Hematopoietic multipotent progenitor cell treated with erythropoietin and hydrocortisone succinate and interleukin-3 and kit ligand, for 8 days (in vitro differentiated cells): Measurements from ENCODE around the gene AUTS2.
A peak's percentile ranks its signal among the peaks of the same experiment; 100 is the strongest.
"Not testable (repeated sequence)": the region's sequence is repeated elsewhere in the genome, so short reads cannot be mapped to it uniquely, and the experiment has no call there.

Experiments used
- DNase-seq: peaks from one replicate; pipeline ENCODE4 v3.0.0-alpha.2; 2015

Gene AUTS2

DNA sequence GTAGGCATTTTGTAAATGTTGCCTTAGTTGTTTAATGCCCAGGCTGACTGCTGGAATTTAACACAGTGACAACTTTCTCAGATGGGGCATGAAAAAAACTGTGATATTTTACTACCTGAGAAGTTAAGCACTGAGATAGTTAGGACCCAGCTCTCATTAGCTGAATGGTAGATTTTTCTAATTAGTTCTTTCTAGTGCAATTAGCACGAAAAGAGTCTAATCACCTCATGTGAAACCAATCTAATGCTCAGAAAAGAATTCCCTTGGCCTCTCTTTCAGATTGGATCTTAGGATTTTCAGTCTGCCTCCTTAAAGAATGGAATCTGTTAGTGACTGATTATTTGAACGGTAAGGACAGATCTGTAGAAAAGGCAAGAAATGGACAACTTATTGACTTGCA lies 743.2 kb downstream of the AUTS2 start:
- DNase-seq: no peak

DNA sequence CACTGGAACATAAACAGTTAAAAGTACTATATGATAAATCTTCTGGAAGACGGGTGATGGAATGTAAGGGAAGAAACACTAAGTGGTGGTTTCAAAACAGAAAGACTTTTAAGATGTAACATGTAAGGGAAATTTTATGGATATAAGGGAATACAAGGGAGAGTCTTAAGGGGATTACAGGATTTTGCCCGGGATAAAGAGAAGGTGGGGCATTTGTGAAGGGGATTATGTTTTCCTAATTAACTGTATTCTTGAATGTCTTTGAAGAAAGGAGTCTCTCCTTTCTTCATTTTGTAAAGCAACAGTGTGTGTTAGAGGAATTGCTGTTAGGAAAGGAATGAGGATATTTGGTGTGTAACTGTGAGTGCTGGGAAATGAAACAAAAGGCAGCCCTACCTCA lies 745.2 kb downstream of the AUTS2 start:
- DNase-seq: no peak

DNA sequence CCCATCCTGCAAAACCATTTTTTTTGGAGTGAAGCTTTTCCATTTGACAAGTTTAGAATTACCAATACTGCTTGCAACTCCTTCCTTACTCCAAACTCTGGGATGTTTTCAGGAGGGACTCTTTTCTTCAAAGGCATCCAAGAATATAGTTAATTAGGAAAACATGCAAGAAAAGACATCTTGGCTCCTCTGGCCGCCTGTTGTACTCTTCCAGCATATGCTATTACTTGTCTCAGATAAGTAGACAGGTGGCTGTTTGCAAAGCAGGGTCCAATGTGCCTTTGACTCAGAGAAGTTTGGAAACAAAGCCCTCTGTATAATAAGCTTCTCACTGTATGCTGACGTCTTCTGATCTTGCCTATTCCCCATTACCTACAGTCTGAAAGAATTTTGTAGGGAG lies 746.5 kb downstream of the AUTS2 start:
- no peak for DNase-seq

DNA sequence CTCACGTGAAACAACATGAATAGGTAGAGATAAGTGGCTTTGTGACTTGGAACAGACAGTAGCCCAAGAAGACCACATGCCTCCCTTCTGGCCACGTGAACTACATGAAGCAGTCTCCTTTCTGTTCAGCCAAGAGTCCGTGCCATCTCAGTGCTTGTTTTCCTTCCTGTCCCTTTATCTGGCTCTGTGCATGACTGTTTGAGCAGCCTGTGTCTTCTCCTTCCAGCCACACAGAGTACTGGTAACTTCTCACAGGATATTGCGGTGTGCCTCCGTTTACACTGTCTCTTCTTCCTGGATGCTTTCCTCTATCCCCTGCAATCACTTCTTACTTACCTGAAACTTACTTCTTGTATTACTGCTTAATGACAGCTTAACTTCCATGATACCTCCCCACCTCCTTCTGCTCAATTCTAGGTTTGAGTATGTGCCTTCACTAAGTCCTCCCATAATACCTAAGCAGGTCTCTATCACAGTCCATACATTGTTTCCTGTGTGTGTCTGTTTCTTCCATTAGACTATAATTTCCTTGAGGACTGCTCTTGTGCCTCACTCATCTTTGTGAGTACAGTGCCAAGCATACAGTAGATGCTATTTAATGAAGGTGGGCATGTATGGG lies 748.7 kb downstream of the AUTS2 start:
- no peak for DNase-seq

DNA sequence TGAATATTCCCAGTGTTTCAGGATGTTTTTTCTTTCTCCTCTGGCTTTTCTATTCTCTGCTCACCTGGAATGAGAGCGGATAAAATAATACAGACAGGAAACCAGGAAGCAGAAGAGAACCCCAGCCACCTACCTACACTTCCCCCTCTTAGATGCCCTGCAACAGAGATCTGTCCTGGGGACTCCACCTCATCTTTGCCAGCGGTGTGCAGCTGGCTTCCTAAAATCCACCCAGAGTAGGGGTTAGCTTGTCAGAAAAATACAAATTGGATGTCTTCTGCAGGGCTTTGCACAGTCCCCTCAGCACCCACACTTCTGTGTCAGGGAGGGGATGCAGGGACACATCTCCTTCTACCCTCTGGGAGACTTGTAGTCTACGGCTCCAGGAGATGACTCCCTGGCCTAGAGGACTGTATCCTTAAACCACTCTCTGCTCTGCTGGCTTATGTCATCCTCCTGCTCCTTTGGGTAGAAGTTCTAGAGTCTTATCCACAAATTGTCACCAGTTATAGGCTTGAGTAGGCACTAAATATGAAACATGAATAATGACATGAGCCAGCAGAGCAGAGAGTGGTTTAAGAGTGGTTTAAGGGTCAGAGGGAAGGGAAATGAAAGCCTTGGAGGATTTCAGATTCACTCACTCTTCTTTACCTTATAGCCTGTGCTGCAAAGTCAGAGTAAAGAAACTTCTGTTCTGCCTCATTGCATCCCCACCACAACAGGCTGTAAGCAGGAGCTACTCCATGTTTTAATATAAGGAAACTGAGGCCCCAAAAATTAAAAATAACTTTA lies 749.4 kb downstream of the AUTS2 start:
- no peak for DNase-seq

DNA sequence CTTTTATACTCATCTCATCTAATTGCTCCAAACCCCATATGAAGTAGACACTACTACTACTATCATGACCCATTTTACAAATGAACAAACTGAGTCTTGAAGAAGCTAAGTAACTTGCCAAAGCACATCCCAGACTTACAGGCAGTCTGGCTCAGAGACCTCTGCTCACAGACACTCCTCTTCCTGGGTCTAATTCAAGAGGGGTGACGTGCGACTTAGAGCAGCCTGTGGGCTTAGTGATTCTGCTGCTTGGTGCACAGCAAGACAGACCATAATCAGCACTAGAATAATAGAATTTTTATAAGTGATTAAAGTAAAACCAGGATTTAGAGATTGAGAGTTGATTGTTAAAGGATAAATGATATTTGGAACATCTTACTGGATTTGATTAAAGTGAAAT lies 750.8 kb downstream of the AUTS2 start:
- DNase-seq: no peak

DNA sequence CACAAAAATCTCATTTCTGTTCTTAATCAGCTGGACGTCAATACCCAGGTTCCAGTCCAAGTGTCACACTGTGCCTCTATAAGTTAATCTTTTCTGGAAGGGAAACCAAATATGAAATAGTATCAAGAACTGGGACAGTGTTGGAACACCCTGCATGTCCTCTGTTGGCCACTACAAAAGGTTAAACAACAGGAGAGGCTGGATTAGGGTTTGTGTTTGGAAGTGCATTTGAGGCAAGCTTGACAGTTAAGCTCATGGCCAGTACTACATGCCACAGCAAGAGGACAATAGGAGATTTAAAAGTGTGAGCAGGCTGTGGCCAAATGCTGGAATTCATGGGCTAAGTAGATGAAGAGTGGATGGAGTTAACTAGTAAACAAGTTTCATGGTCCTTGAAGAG lies 751.5 kb downstream of the AUTS2 start:
- no peak for DNase-seq

DNA sequence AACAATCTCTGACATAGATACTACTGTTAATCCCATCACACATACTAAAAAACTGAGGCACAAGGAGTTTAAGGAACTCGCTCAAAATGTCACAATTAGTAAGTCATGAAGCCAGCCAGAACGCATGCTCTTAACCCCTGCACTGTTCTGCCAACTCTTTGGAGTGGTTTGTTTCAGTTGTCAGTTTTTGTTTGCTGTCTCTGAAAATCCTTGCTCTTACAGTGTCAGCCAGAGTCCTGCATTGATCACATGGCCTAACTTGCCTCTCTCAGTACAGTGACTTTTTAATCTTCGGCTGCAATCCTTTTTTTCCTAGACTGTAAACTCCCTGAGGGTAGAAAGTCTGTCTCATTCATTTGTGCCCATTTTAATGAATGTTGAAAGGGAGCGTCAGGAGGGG lies 753.8 kb downstream of the AUTS2 start:
- DNase-seq: no peak

DNA sequence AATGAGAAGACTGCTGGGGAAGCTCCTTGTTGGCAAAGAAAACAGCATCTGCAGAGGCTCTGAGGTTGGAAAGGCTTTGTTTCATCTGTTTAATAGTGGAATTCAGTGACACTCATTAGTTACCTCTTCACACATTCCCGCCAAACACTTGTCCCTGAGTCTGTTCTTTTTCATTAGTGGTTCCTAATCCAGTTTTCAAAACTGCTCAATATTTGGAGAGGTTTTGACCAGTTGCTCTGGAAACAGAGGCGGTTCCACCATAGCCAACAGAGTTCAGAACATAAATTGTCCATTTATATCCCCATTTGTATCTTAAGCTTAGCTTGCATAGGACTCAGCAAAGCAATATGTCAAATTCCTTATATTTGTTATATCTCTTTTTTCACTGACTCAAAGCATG lies 754.6 kb downstream of the AUTS2 start:
- no peak for DNase-seq

DNA sequence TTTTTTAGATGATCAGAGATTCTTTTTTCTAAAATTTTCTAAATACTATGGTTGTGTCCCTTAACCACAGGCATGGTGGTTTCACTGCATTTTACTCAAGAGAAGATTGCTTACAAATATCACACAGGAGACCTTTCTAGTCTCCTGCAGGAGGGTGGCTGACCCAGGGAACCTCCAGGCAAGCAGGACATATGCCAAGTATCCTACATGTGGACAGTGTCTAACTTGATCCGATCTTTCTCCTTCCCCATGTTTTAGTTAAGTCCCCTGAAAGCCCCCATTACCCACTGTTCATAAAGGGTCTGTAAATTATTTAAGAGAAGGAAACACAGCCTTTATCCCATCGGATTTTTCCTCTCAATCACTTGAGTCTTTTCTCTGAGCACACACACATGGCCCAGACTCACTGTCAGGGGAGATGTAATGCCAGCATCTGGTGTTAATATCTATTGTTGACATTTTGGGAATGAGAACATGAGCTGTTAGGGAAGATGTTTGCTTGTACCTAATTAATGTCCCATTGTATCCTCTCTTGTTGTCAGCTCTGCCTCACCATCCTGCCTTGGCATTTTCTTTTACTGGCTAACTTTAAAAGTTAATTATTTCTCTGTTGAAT lies 755.2 kb downstream of the AUTS2 start:
- DNase-seq: no peak

DNA sequence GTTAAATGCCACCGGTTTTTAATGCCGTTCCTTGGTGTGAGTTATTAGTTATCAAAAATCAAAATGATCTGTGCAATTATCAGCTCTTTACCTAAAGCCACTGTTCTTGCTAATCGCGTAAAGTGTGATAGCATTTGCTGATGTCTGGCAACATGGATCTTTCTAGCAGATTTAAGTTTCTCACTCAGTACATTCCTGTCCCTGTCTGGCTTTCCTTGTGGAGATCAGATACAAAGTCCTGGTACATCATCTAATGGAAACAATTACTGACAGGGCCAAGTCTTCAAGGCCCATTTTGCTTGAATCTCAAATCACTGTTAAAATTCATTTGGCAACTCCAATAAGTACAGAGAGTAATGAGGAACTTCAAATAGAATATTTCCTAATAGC lies 755.7 kb downstream of the AUTS2 start:
- no peak for DNase-seq

DNA sequence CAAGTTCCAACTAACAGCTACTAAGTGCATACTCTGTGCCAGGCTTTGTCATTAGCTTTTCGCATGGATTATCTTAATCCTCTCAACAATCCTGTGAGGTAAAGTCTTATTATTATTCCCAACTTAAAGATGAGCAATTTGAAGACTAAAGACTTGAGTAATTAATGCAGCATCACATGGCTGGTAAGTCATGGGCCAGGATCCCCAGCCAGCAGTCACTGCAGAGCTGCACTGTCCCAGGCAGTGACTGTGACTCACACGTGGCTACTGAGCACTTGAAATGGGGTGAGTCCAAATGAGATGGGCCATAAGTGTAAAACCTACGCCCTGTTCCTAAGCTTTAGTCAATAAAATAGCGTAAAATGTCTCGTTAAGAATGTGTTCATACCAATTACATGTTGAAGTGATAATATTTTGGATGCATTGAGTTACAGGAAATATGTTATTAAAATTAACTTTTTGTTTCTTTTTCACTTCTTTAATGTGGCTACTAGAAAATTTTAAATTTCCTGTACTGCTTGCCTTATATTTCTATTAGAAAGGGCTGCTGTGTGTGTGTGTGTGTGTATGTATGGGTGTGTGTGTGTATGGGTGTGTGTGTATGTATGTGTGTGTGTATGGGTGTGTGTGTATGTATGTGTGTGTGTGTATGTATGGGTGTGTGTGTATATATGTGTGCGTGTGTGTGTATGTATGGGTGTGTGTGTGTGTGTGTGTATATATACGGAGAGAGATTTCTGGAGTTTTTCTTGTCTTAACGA lies 756.3 kb downstream of the AUTS2 start:
- no peak for DNase-seq

DNA sequence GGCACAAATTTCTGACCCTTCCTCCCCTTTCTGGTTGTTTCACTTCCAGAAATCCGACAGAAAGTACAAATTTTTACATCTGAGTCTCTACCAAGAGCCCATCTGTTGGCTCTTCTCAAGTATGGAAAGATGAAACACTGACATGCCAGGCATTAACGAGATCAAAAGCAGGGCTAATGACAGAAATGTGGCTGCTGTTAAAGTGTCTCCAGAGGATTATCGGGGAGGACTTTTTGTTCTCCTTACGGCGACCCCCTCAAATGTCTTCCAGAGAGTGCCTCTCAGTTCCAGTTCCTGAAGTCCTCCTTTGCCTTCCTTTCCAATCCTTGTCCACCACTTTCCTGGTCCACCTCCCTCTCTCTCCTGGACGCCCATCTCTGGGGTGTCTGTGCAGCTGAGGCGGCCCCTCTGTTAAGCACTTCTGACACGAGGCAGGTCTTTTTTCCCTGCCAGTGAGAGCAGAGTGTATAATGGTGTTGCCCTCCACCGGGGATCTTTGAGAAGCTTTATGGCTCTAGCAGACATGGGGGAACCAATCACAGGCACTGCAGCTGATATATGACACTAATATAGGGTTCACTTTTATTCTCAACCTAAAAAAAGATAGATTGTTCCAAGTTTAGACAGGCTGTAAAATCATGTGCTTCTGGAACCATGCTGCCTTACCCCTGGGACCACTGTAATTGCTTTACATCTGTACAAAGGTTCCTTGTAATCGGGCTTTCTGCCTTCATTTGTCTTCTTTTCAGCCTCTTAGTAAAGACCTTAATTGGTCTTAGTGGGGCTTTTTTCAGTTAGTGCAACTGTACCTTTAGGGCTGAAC lies 757.1 kb downstream of the AUTS2 start:
- DNase-seq: no peak

DNA sequence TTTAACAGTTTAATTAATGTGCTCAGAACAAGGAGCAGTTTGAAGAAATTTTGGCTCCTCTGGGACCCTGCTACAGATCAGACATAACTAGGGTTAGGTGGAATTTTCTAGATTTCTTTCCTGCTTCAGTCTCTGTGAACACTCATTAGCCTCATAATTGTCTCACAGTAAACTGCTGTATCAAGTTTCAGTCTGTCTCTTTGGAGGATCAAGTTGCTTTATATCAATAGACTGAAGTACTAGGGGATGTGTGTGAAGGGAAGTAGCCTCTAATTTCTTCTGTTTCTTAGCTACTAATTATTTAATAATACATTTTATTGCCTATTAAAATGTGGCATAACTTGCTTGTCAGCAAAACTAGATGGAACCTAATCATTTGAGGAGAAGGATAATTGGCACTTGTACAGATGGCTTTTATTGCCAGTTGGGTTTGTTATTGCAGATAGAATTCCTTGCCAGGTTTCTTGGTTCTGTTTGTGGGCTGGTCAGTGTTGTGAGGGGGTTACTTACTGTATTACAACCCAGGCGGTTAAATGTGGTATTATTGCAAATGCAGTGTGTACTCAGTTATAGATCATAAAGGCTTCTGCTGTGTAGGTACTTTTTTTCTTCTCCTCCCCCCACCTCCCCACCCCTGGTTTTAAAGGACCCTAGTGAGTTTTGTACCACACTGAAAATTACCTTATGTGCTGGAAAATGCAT lies 758.0 kb downstream of the AUTS2 start:
- no peak for DNase-seq

DNA sequence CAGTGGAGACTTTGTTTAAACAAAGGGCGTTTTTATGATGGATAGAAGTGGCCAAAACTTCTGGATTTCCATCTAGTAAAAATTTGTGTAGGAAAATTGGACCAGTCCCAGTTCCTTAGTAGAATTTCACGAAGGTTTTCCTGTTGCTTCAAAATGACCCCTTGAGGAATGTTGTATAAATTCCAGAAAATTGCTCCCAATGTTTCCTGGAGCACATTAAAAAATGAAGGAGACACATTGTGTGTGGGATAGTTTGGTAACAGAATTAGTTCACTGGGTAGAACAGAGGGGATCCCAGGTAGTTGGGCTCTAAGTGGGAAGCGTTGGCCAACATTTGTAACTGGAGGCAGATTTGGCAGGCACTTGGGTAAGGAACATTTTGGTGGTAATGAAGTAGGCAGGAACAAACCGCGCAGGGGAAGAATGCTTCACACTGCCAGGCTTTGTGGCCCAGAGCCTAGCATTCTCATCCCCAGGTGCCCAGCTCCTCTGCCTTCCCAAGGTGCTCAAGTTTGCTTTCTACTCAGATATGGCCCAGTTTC lies 758.6 kb downstream of the AUTS2 start:
- no peak for DNase-seq

DNA sequence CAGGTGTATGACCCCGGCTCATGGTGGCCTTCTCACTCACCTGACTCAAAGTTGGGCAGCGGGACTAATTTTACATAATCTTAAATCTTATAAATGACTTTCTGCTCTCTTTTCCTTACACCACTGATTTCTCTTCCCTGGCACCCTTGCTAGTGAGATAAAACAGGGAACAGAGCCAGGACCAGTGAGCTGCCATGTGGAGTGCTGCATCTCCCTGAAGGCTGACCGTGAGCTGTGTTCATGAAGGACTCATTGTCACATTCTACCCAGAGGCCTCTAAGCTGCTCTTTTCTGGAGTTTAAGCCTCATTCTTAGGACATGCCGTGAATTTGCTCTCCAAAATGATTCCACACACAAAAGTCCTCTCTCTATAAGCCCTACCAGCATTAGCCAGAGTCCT lies 762.3 kb downstream of the AUTS2 start:
- no peak for DNase-seq

DNA sequence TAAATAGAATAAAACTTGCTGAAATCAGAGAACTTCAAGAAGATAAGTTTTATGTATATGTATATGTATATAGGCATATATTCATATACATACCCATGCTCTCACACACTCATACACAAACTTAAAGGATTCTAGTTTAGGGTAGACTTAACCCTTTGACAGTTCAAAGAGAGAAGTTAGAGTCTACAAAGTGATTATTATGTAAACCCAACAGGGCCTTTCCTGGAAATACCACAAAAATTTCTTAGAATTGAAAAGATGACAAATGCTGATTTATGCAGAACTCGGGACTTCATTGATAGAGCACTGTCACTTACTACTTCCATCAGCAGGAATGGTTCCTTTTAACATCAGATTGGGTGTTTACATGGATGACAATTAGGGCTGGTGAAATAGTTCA lies 763.5 kb downstream of the AUTS2 start:
- peak; percentile 56 for DNase-seq

DNA sequence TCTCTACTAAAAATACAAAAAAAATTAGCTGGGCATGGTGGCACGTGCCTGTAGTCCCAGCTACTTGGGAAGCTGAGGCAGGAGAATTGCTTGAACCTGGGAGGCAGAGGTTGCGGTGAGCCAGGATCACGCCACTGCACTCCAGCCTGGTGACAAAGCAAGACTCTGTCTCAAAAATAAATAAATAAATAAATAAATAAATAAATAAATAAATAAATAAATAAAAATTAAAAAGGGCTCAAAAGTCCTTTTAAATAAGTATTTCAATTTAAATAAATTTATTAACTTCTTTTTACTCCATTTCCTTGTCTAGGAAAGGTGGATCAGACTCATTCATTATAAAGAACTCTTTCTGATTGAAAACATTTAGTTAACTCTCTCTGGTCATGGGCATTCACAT lies 766.1 kb downstream of the AUTS2 start:
- DNase-seq: not testable (repeated sequence)

DNA sequence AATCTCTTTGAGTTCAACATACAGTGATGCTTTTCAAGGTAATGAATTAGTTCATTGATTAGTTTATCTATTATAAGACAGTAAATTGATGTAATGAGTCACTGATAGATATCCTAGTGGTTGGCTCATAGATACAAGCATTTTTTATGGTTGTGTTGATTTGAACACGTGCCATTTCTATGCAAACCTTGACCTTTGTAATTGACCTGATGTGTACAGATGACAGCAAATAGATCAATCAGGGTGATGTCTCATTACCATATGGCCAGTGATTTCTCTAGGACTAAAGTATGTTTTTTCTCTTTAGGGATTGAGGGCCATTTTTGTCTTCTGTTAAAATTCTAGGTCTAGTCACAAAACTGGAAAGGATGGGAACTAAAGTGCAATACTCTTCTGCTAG lies 773.4 kb downstream of the AUTS2 start:
- no peak for DNase-seq

DNA sequence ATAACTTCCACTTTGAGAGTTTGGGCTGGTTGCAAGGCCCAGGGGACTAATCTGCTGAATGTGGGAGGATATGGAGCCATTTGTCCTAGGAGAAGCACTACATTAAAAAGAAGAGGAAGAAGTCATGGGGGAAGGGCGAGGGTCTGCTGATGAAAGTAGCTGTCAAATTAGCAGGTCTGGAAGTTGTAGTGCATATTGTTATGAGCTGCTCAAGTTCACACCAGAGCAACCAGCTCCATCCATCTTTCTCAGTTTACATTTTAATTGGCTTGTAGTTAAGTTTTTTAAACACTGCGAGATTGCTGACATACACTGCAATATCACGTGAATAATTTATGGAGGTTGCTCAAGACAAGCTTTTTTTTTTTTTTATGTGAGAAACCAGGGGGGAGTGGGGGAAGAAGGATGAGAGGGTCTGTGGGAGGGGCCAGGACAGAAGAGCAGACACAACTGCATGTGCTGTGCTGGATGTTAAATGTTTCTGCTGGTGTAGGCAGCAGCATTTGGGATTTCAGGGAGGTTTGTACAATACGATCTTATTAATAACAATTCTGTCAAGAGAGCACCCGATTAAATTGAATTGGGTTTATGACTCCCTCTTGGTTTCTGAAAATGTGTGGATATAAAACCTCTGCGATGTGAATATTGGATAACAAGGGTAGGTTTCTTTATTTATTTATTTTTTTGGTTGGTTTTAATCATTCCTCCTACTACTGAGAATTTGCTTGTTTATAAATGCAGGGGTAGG lies 774.7 kb downstream of the AUTS2 start:
- DNase-seq: no peak
